Measurements from ENCODE around the gene FBXW12. TPM values are rescaled to one million over a fixed set of nuclear protein-coding genes. Genes with fewer than 3 reads are reported as not detected.

Gene FBXW12
- polyA plus RNA-seq, 1 of the 3 experiments (the other 2 are of a cell fraction), result 0.07 TPM

DNA sequence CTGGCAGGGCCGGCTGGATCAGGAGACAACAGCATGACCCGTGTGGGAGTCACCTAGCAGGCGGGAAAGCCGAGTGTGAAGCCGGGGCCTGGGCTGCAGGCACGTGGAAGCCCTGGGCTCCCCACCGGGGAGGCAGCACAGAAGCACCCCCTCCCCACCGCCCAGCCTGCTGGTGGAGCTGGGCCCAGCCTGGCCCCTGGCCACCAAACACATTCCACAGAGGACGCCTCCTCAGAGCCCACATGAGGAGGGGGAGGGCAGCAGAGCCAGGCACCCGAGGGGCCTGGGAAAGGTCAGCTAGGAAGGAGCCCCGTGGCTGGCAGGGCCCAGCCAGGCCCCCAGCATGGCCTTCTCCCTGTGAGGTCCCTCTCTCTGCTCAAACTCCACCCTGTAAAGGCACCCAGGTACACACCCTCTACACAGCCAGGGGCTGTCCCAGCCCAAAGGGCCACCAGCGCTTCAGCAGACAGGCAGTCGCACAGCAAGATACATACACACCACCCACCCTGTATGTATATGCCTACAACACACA lies 53.3 kb downstream of the FBXW12 start:
- peak; percentile 36 for DNase-seq
- Histone ChIP-seq H3F3A (replicated peaks; ENCODE audit: insufficient read depth) (no peaks in the 10 kb centered on the region), H3K36me3 (replicated peaks in 1 of 2; ENCODE audit: control insufficient read depth in 1 of 2, insufficient read depth in 2 of 2, low read length in 1 of 2) (peaks cover 0 to 2% of the 10 kb centered on the region in 2 experiments), H3K9ac (no peak overlapping the region), H3K4me1 (ENCODE audit: control insufficient read depth in 1 of 2, insufficient read depth in 2 of 2, low read depth in 1 of 2, low read length in 1 of 2) (peaks cover 7 to 61% of the 10 kb centered on the region in 2 experiments; a peak in 2 of 4 replicates), H3K27me3 (ENCODE audit: insufficient read depth) (no peaks in the 10 kb centered on the region), H3K9me3 (no peaks in the 10 kb centered on the region), H3K79me2 (ENCODE audit: insufficient read depth) (peaks cover 56% of the 10 kb centered on the region), H3K4me2 (no peak overlapping the region), H4K20me1 (ENCODE audit: insufficient read depth) (no peaks in the 10 kb centered on the region), H2AFZ (ENCODE audit: low read depth) (no peak overlapping the region), H3K9me2 (no peaks in the 10 kb centered on the region), H3K4me3 (ENCODE audit: low read depth in 2 of 2, low read length in 1 of 2) (no peak overlapping the region), H3K27ac (ENCODE audit: low read depth in 2 of 2, low read length in 1 of 2) (no peak overlapping the region; a peak in 1 of 4 replicates)
- WGBS (ENCODE audit: low lambda C conversion rate), result 0% methylated on average over 1 of the region's 13 CpGs
- ChIA-PET CTCF (interaction anchor here (1.1 to 14.1 kb wide), 4 partner anchors 9 to 231 kb away, joined by 4 to 399 read pairs (median 81); no protein-coding TSS in a partner anchor), POLR2A (no interaction called here)
- TF ChIP-seq SMC3 (IDR thresholded peaks at IDR 0.05; ENCODE audit: low read depth, low read length) (no peak), YY1 (IDR thresholded peaks at IDR 0.05; ENCODE audit: low read depth) (no peak), TEAD4 (IDR thresholded peaks at IDR 0.05; ENCODE audit: borderline replicate concordance, insufficient read depth) (no peak), SIN3A (IDR thresholded peaks at IDR 0.05; ENCODE audit: borderline replicate concordance, low read depth, low read length) (no peak), RXRA (IDR thresholded peaks at IDR 0.05; ENCODE audit: borderline replicate concordance, low read depth) (no peak)
- TF ChIP-seq, protein P1, sequence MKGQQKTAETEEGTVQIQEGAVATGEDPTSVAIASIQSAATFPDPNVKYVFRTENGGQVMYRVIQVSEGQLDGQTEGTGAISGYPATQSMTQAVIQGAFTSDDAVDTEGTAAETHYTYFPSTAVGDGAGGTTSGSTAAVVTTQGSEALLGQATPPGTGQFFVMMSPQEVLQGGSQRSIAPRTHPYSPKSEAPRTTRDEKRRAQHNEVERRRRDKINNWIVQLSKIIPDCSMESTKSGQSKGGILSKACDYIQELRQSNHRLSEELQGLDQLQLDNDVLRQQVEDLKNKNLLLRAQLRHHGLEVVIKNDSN (IDR thresholded peaks at IDR 0.05; ENCODE audit: borderline replicate concordance, low read depth), result no peak

DNA sequence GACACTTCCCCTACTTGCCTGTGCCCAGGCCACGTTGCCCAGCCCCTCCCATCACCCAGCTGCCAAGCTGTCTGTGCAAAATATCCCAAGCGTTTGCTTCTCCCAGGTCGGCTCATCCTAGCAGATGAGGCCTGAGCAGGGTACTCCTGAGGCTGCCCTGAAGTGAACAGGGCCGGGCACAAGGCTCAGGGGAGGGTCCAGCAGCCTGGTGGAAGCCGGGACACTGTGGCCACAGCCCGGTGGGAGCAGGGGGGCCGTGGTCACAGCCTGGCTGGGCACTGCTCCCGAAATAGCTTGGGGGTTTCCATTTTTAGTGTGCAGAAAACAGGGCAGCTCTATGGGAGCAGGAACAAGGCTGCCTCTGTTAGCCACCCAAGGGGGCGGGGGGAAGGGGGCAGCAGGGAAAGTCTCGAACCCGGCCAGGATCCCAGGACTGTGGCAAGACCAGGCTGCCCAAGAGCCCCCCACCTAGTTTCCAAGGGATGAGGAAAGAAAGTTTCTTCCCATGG lies 54.4 kb downstream of the FBXW12 start:
- H3F3A ChIP-seq (replicated peaks; ENCODE audit: insufficient read depth), result no peaks in the 10 kb centered on the region
- no peaks in the 10 kb centered on the region for H3K36me3 ChIP-seq (replicated peaks in 1 of 2; ENCODE audit: control insufficient read depth in 1 of 2, insufficient read depth in 2 of 2, low read length in 1 of 2)
- peak; percentile 37 for DNase-seq
- H3K9me2 ChIP-seq, result no peaks in the 10 kb centered on the region
- ChIA-PET POLR2A (no interaction called here), CTCF (interaction anchor here (1.1 to 14.1 kb wide), 4 partner anchors 8 to 232 kb away, joined by 4 to 399 read pairs (median 81); no protein-coding TSS in a partner anchor)
- H4K20me1 ChIP-seq (ENCODE audit: insufficient read depth), result no peaks in the 10 kb centered on the region
- H3K4me1 ChIP-seq (ENCODE audit: control insufficient read depth in 1 of 2, insufficient read depth in 2 of 2, low read depth in 1 of 2, low read length in 1 of 2), result peaks cover 7 to 57% of the 10 kb centered on the region in 2 experiments; a peak in 2 of 4 replicates
- no peak overlapping the region for H2AFZ ChIP-seq (ENCODE audit: low read depth)
- H3K79me2 ChIP-seq (ENCODE audit: insufficient read depth), result peaks cover 56% of the 10 kb centered on the region
- H3K9me3 ChIP-seq, result no peaks in the 10 kb centered on the region
- WGBS (ENCODE audit: low lambda C conversion rate), result 50% methylated on average over 1 of the region's 11 CpGs
- peak overlapping the region; percentile 33; the same call in 1 of the 2 replicates for H3K4me2 ChIP-seq
- H3K9ac ChIP-seq, result no peak overlapping the region
- H3K27me3 ChIP-seq (ENCODE audit: insufficient read depth), result no peaks in the 10 kb centered on the region
- H3K4me3 ChIP-seq (ENCODE audit: low read depth in 2 of 2, low read length in 1 of 2), result no peak overlapping the region
- no peak for TF ChIP-seq GABPA (IDR thresholded peaks at IDR 0.05; ENCODE audit: low read depth)
- TF ChIP-seq, protein P2, sequence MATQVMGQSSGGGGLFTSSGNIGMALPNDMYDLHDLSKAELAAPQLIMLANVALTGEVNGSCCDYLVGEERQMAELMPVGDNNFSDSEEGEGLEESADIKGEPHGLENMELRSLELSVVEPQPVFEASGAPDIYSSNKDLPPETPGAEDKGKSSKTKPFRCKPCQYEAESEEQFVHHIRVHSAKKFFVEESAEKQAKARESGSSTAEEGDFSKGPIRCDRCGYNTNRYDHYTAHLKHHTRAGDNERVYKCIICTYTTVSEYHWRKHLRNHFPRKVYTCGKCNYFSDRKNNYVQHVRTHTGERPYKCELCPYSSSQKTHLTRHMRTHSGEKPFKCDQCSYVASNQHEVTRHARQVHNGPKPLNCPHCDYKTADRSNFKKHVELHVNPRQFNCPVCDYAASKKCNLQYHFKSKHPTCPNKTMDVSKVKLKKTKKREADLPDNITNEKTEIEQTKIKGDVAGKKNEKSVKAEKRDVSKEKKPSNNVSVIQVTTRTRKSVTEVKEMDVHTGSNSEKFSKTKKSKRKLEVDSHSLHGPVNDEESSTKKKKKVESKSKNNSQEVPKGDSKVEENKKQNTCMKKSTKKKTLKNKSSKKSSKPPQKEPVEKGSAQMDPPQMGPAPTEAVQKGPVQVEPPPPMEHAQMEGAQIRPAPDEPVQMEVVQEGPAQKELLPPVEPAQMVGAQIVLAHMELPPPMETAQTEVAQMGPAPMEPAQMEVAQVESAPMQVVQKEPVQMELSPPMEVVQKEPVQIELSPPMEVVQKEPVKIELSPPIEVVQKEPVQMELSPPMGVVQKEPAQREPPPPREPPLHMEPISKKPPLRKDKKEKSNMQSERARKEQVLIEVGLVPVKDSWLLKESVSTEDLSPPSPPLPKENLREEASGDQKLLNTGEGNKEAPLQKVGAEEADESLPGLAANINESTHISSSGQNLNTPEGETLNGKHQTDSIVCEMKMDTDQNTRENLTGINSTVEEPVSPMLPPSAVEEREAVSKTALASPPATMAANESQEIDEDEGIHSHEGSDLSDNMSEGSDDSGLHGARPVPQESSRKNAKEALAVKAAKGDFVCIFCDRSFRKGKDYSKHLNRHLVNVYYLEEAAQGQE (IDR thresholded peaks at IDR 0.05; ENCODE audit: low read depth, low read length), result no peak
- TF ChIP-seq, protein P1 (IDR thresholded peaks at IDR 0.05; ENCODE audit: borderline replicate concordance, low read depth), result no peak
- TF ChIP-seq YY1 (IDR thresholded peaks at IDR 0.05; ENCODE audit: low read depth), result no peak
- no peak for TF ChIP-seq NFIC (IDR thresholded peaks at IDR 0.05; ENCODE audit: borderline replicate concordance)
- no peak for TF ChIP-seq EP300 (IDR thresholded peaks at IDR 0.05; ENCODE audit: borderline replicate concordance in 1 of 2, low read depth in 1 of 2, low read length in 1 of 2)
- no peak for TF ChIP-seq TAF1 (IDR thresholded peaks at IDR 0.05; ENCODE audit: borderline replicate concordance, low read depth, low read length)
- TF ChIP-seq NRF1 (IDR thresholded peaks at IDR 0.05; ENCODE audit: low read depth, low read length), result no peak
- no peak for TF ChIP-seq MEF2A (IDR thresholded peaks at IDR 0.05; ENCODE audit: borderline replicate concordance, low read depth)
- no peak for TF ChIP-seq JUND (IDR thresholded peaks at IDR 0.05)
- no peak for TF ChIP-seq EZH2phosphoT487 (IDR thresholded peaks at IDR 0.05; ENCODE audit: borderline replicate concordance, low read depth)
- TF ChIP-seq TEAD4 (IDR thresholded peaks at IDR 0.05; ENCODE audit: borderline replicate concordance, insufficient read depth), result no peak
- no peak for TF ChIP-seq FOSL2 (IDR thresholded peaks at IDR 0.05; ENCODE audit: borderline replicate concordance, low read depth)
- no peak for TF ChIP-seq MXI1 (IDR thresholded peaks at IDR 0.05; ENCODE audit: low read depth, low read length)
- TF ChIP-seq FOXJ3 (CRISPR knock-in tag; IDR thresholded peaks at IDR 0.05), result no peak
- no peak for TF ChIP-seq RAD21 (IDR thresholded peaks at IDR 0.05; ENCODE audit: low read length)
- TF ChIP-seq GATA2 (CRISPR knock-in tag; IDR thresholded peaks at IDR 0.05), result no peak
- TF ChIP-seq, protein P3, sequence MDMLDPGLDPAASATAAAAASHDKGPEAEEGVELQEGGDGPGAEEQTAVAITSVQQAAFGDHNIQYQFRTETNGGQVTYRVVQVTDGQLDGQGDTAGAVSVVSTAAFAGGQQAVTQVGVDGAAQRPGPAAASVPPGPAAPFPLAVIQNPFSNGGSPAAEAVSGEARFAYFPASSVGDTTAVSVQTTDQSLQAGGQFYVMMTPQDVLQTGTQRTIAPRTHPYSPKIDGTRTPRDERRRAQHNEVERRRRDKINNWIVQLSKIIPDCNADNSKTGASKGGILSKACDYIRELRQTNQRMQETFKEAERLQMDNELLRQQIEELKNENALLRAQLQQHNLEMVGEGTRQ (IDR thresholded peaks at IDR 0.05; ENCODE audit: borderline replicate concordance, low read depth, low read length), result no peak
- peak overlapping the region in 1 of 2 experiments; percentile 23; a peak in 1 of 4 replicates for H3K27ac ChIP-seq (ENCODE audit: low read depth in 2 of 2, low read length in 1 of 2)

Measured in SK-N-SH (cell line).